HepG2 (cell line): ENCODE measurements around the gene CHCT1. TPM values are rescaled to one million over a fixed set of nuclear protein-coding genes. Genes with fewer than 3 reads are reported as not detected.
A peak's percentile ranks its signal among the peaks of the same experiment; 100 is the strongest.

Source experiments
- ARNTL ChIP-seq: sonication (generic); formaldehyde crosslinking; IDR thresholded peaks from 2 replicates; pipeline ENCODE4 v1.4.0; 2020; ENCODE audit warnings: mild to moderate bottlenecking, missing genetic modification reagents
- ATF2 ChIP-seq: sonication (generic); formaldehyde crosslinking; IDR thresholded peaks from 2 replicates; pipeline ENCODE4 v1.4.0; 2020; ENCODE audit warnings: missing genetic modification reagents
- ATF7-NPFF ChIP-seq: sonication (generic); formaldehyde crosslinking; IDR thresholded peaks from 2 replicates; pipeline ENCODE4 v1.8.1; 2023; ENCODE audit warnings: mild to moderate bottlenecking, low read depth, missing genetic modification reagents, moderate library complexity
- BCL3 ChIP-seq: sonication (generic); formaldehyde crosslinking; IDR thresholded peaks from 2 replicates; pipeline ENCODE4 v1.5.1; 2020; ENCODE audit warnings: mild to moderate bottlenecking, missing genetic modification reagents, moderate library complexity
- CREB3 ChIP-seq: sonication (generic); formaldehyde crosslinking; IDR thresholded peaks from 2 replicates; pipeline ENCODE4 v1.5.0; 2020; ENCODE audit warnings: missing genetic modification reagents
- CSRNP1 ChIP-seq: sonication (generic); formaldehyde crosslinking; IDR thresholded peaks from 2 replicates; pipeline ENCODE4 v1.8.1; 2023; ENCODE audit warnings: mild to moderate bottlenecking, missing genetic modification reagents
- GZF1 ChIP-seq: sonication (generic); formaldehyde crosslinking; IDR thresholded peaks from 2 replicates; pipeline ENCODE4 v1.5.1; 2020; ENCODE audit warnings: mild to moderate bottlenecking, missing genetic modification reagents
- MED8 ChIP-seq: sonication (generic); formaldehyde crosslinking; IDR thresholded peaks from 2 replicates; pipeline ENCODE4 v1.8.1; 2023; ENCODE audit warnings: mild to moderate bottlenecking, missing genetic modification reagents; ENCODE audit not compliant: insufficient replicate concordance
- TGIF2 ChIP-seq: IDR thresholded peaks from 2 replicates; pipeline ENCODE4 v1.6.1; 2016; ENCODE audit warnings: control low read depth, missing compliant biosample characterization
- ZC3H4 ChIP-seq: sonication (generic); formaldehyde crosslinking; IDR thresholded peaks from 2 replicates; pipeline ENCODE4 v1.4.0; 2020; ENCODE audit warnings: missing genetic modification reagents, borderline replicate concordance
- ZHX2 ChIP-seq, 2 experiments: sonication (generic) in 1 of 2; formaldehyde crosslinking in 1 of 2; IDR thresholded peaks; 2 replicates each; pipeline versions ENCODE4 v1.6.1 to v1.9.0; 2014 to 2022; ENCODE audit warnings: antibody characterized with exemption in 1 of 2, borderline replicate concordance in 1 of 2, inconsistent platforms in 1 of 2, low read depth in 1 of 2, missing genetic modification reagents in 1 of 2
- ZNF263 ChIP-seq: sonication (generic); formaldehyde crosslinking; IDR thresholded peaks from 2 replicates; pipeline ENCODE4 v1.4.0; 2020; ENCODE audit warnings: missing genetic modification reagents
- polyA plus RNA-seq, 8 experiments: library from polyadenylated mRNA; depleted of rRNA in 3 of 8; stranded (reverse) in 7 of 8; unstranded in 1 of 8; fragments of >200 nt; fragmentation: Illumina TruSeq in 4 of 8; extraction: Trizol in 4 of 8; gene quantifications; 2 replicates each; pipeline versions ENCODE4 v1.2.1 to v1.2.3, GENCODE V29; 2011 to 2016; ENCODE audit warnings: low read depth in 4 of 8, missing spikeins in 1 of 8, mixed read lengths in 1 of 8; ENCODE audit not compliant: insufficient read depth in 1 of 8
- total RNA-seq, 5 experiments: library from RNA; depleted of rRNA; stranded (reverse); fragments of >200 nt; fragmentation: Illumina TruSeq; extraction: Trizol; gene quantifications; 2 replicates each; pipeline ENCODE4 v1.2.3, GENCODE V29; 2016; ENCODE audit warnings: low read depth in 1 of 5
- TF ChIP-seq, protein P1 (sequence below): sonication (generic); formaldehyde crosslinking; IDR thresholded peaks from 2 replicates; pipeline ENCODE4 v1.9.0; 2022; ENCODE audit warnings: missing genetic modification reagents, mild to moderate bottlenecking, borderline replicate concordance

Gene CHCT1
- total and polyA plus RNA-seq, 2 of the 13 experiments (the other 11 are each of a cell fraction or from before 2014, with no cell fraction given) = not detected

- TF ChIP-seq ZHX2 (IDR thresholded peaks at IDR 0.05; ENCODE audit: low read depth) (no peak), ZHX2 (CRISPR knock-in tag; IDR thresholded peaks at IDR 0.05; ENCODE audit: borderline replicate concordance) (no peak), MED8 (CRISPR knock-in tag) (no peak), ZNF263 (0 out of 2 replicates have a peak, but pooled peaks have one; percentile 22), TGIF2 (CRISPR knock-in tag) (no peak), ATF2 (CRISPR knock-in tag) (no peak), CSRNP1 (CRISPR knock-in tag) (peak; percentile 82; the same call in 1 of the 2 replicates), GZF1 (CRISPR knock-in tag) (peak; percentile 61; the same call in 1 of the 2 replicates), BCL3 (CRISPR knock-in tag) (no peak), ATF7-NPFF (CRISPR knock-in tag) (peak; percentile 44; the same call in 1 of the 2 replicates), CREB3 (CRISPR knock-in tag) (no peak), ARNTL (CRISPR knock-in tag) (0 out of 2 replicates have a peak, but pooled peaks have one; percentile 21), ZC3H4 (CRISPR knock-in tag) (no peak)
- TF ChIP-seq, protein P1, sequence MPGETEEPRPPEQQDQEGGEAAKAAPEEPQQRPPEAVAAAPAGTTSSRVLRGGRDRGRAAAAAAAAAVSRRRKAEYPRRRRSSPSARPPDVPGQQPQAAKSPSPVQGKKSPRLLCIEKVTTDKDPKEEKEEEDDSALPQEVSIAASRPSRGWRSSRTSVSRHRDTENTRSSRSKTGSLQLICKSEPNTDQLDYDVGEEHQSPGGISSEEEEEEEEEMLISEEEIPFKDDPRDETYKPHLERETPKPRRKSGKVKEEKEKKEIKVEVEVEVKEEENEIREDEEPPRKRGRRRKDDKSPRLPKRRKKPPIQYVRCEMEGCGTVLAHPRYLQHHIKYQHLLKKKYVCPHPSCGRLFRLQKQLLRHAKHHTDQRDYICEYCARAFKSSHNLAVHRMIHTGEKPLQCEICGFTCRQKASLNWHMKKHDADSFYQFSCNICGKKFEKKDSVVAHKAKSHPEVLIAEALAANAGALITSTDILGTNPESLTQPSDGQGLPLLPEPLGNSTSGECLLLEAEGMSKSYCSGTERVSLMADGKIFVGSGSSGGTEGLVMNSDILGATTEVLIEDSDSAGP (CRISPR knock-in tag) = peak; percentile 70; the same call in 1 of the 2 replicates
Measured at GRCh38 chr17:60421273-60422161, 772 bp upstream of the CHCT1 start (continued).
